DND-41 (cell line): ENCODE data around the gene NCOA3.

Experiments
- ATAC-seq: fragments of 200-7000 bp; cut with Tn5 transposase; 3 replicates; pipeline ENCODE4 v1.9.1; 2021; ENCODE audit warnings: low read depth; ENCODE audit not compliant: insufficient read depth
- DNase-seq: peaks from one replicate; pipeline ENCODE4 v3.0.0-alpha.2; 2020
- H2AFZ ChIP-seq: 2 replicates; pipeline ENCODE4 v1.6.0; 2012; ENCODE audit warnings: low read depth, low read length
- H3K27ac ChIP-seq: 2 replicates; pipeline ENCODE4 v1.5.1; 2012; ENCODE audit warnings: low read length, inconsistent platforms
- H3K27me3 ChIP-seq: fragments of 200-600 bp; sonication (generic); 2 replicates; pipeline ENCODE4 v1.6.0; 2012; ENCODE audit warnings: low read length, mild to moderate bottlenecking, inconsistent platforms; ENCODE audit not compliant: insufficient read depth, poor library complexity
- H3K36me3 ChIP-seq: 2 replicates; pipeline ENCODE4 v1.5.1; 2012; ENCODE audit warnings: low read length, inconsistent platforms; ENCODE audit not compliant: insufficient read depth
- H3K4me1 ChIP-seq: 2 replicates; pipeline ENCODE4 v1.5.1; 2012; ENCODE audit warnings: mild to moderate bottlenecking, low read length; ENCODE audit not compliant: insufficient read depth
- H3K4me2 ChIP-seq: 2 replicates; pipeline ENCODE4 v1.6.0; 2012; ENCODE audit warnings: mild to moderate bottlenecking, moderate library complexity, low read length, inconsistent platforms; ENCODE audit not compliant: insufficient read depth
- H3K4me3 ChIP-seq, 2 experiments: fragments of 200-600 bp in 1 of 2; shearing (Covaris generic) in 1 of 2; 2 replicates each; pipeline ENCODE4 v1.5.1; 2012 to 2016; ENCODE audit warnings: inconsistent platforms in 2 of 2, low read length in 2 of 2, mild to moderate bottlenecking in 2 of 2, low read depth in 1 of 2, moderate library complexity in 1 of 2
- H3K79me2 ChIP-seq: 2 replicates; pipeline ENCODE4 v1.6.0; 2012; ENCODE audit warnings: low read length, inconsistent platforms; ENCODE audit not compliant: insufficient read depth
- H3K9ac ChIP-seq: 2 replicates; pipeline ENCODE4 v1.6.0; 2012; ENCODE audit warnings: low read depth, mild to moderate bottlenecking, inconsistent platforms, low read length, moderate library complexity
- H3K9me3 ChIP-seq: 2 replicates; pipeline ENCODE4 v1.5.1; 2012; ENCODE audit warnings: low read length, moderate library complexity, mild to moderate bottlenecking, inconsistent platforms; ENCODE audit not compliant: insufficient read depth, severe bottlenecking
- H4K20me1 ChIP-seq: 2 replicates; pipeline ENCODE4 v1.6.0; 2012; ENCODE audit warnings: low read length; ENCODE audit not compliant: insufficient read depth
- EZH2 ChIP-seq: IDR thresholded peaks from 3 replicates; pipeline ENCODE4 v1.6.1; 2012; ENCODE audit warnings: borderline replicate concordance, low read depth, mild to moderate bottlenecking, moderate library complexity, low read length, inconsistent platforms; ENCODE audit not compliant: severe bottlenecking
- TF ChIP-seq, protein P1 (sequence below): IDR thresholded peaks from 2 replicates; pipeline ENCODE4 v1.5.1; 2012; ENCODE audit warnings: borderline replicate concordance, low read length, moderate library complexity, mild to moderate bottlenecking; ENCODE audit not compliant: poor library complexity, severe bottlenecking; ENCODE audit errors: extremely low read depth

Gene NCOA3

DNA sequence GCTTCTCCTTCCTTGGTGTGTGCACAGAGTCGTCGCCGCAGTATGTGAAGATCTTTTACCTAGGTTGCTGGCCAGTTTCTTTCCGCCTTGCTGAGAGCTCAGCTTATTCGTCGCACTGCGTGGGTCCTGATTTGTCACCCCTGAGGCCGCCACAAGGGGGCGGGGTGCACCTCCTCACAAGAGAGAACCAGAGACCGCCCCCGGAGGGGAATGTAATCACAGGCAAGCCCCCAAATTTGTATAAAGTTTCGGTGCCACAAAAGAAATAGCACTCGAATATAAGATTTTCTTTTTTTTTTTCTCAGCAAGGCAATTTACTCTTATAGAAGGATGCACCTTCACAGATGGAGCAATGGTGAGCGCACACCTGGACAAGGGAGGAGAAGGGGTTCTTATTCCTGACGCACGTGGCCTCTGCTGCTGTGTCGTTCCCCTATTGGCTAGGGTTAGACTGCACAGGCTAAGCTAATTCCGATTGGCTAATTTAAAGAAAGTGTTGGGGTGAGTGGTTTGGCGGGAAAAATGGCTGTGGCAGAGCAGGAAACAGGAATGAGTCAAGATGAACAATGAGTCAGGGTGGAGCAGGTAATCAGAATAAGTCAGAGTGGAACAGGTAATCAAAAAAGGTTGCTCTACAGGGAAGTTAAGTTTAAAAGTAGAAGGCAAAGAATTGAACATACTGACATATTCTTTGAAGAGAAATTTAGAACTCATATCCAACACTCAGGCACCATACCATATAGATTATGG, 19.5 kb downstream of the NCOA3 start:
- Histone ChIP-seq H3K27ac (no peak overlapping the region), H3K27me3 (no peaks in the 10 kb centered on the region), H3K79me2 (peaks cover 59% of the 10 kb centered on the region), H3K9me3 (peaks cover 26% of the 10 kb centered on the region), H3K4me3 (no peak overlapping the region), H3K36me3 (peaks cover 20% of the 10 kb centered on the region), H3K4me1 (no peaks in the 10 kb centered on the region), H3K9ac (no peak overlapping the region), H2AFZ (no peak overlapping the region), H3K4me2 (no peak overlapping the region), H4K20me1 (no peaks in the 10 kb centered on the region)
- DNase-seq (no peak), ATAC-seq (no peak)
- no peak for TF ChIP-seq EZH2
- TF ChIP-seq, protein P1, sequence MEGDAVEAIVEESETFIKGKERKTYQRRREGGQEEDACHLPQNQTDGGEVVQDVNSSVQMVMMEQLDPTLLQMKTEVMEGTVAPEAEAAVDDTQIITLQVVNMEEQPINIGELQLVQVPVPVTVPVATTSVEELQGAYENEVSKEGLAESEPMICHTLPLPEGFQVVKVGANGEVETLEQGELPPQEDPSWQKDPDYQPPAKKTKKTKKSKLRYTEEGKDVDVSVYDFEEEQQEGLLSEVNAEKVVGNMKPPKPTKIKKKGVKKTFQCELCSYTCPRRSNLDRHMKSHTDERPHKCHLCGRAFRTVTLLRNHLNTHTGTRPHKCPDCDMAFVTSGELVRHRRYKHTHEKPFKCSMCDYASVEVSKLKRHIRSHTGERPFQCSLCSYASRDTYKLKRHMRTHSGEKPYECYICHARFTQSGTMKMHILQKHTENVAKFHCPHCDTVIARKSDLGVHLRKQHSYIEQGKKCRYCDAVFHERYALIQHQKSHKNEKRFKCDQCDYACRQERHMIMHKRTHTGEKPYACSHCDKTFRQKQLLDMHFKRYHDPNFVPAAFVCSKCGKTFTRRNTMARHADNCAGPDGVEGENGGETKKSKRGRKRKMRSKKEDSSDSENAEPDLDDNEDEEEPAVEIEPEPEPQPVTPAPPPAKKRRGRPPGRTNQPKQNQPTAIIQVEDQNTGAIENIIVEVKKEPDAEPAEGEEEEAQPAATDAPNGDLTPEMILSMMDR: peak; percentile 24

DNA sequence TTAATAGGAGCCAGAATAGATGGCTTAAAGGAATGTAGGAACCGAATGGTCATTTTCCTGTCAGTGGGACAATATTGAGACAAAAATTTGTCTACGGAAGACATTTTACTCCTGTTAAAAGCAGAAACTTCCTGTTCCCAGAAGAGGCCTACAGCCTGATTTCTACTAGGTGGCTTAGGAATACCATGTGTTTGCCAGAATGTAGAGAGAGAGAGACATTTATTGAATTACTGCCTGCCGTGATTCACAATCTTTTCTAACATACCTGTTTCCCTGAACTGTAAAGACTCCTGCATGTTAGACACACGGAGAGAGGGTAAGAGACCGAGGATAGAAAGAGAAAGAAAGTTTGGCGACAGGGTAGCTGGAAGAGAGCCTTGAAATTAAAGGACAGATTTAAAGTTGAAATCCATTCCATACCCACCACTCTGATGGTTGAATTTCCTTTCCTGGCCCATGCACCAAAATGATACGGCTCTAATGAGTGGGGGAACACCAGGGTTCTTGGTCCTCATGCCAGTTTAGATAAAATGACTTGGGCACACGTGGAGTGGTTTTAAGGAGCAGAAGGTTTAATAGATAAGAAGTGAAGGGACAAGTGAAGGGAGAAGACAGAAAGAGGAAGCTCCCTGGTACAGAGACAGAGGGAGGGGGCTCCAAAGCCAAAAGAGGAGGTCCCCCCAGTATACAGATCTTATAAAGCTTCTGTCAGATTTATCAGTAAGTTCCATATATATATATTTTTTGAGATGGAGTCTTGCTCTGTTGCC, 22.5 kb downstream of the NCOA3 start:
- no peaks in the 10 kb centered on the region for H3K4me1 ChIP-seq
- no peak overlapping the region for H2AFZ ChIP-seq
- H3K27ac ChIP-seq: no peak overlapping the region

DNA sequence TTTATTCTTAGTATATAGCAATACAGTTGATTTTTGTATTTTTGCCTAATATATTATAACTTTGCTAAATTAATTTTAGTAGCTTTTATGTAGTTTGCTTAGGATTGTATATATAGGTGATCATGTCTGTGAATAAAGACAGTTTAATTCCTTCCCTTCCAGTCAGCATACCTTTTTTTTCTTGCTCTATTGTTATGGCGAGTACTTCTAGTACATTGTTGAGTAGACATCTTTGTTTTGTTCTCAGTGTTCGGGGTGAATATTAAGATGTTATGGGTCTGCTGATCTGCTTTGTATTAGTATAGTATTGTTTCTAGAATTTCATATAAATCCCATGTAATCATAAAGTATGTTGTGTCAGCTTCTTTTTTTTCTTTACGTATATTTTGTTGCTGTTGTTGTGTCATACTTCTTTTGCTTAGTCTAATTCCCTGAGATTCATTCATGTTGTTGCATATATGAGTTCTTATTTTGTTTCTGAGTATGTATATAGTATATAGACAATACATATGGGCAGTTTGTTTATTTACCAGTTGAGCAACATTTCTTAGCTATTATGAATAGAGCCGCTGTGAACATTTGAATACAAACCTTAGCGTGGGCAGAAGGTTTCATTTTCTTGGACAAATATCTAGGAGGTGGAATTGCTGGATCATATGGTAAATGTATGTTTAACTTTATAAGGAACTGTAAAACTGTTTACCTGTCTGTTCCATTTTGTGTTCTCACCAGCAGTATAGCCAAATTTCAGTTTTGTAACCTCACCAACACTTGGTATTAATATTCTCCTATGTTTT, 25.5 kb downstream of the NCOA3 start:
- Histone ChIP-seq H2AFZ (no peak overlapping the region), H3K36me3 (peaks cover 3% of the 10 kb centered on the region; the same call in 1 of the 2 replicates), H3K9me3 (peaks cover 11% of the 10 kb centered on the region), H4K20me1 (no peaks in the 10 kb centered on the region; the same call in 1 of the 2 replicates), H3K27me3 (no peaks in the 10 kb centered on the region), H3K79me2 (peaks cover 30% of the 10 kb centered on the region), H3K4me1 (no peaks in the 10 kb centered on the region), H3K9ac (no peak overlapping the region), H3K4me2 (no peak overlapping the region), H3K27ac (no peak overlapping the region), H3K4me3 (no peak overlapping the region)
- no peak for ATAC-seq
- TF ChIP-seq EZH2: no peak
- TF ChIP-seq, protein P1: no peak
- no peak for DNase-seq

More for the DNA sequence above, 22.5 kb downstream of the NCOA3 start:
- TF ChIP-seq, protein P1: no peak
- no peak for TF ChIP-seq EZH2
- Histone ChIP-seq H3K4me2 (no peak overlapping the region), H3K9ac (no peak overlapping the region), H3K36me3 (peaks cover 16% of the 10 kb centered on the region), H3K27me3 (no peaks in the 10 kb centered on the region), H3K9me3 (peaks cover 29% of the 10 kb centered on the region), H3K79me2 (peaks cover 35% of the 10 kb centered on the region), H3K4me3 (no peak overlapping the region), H4K20me1 (no peaks in the 10 kb centered on the region)
- DNase-seq: no peak
- ATAC-seq: no peak
